ENCODE measurements around the gene CLK3.

The CLK3 gene

GRCh38 chr15:74620636-74621545 lies 5.3 kb downstream of the CLK3 start (continued):
- TF ChIP-seq AEBP2 (tag by site-specific recombination; IDR thresholded peaks at IDR 0.05; ENCODE audit: borderline replicate concordance), result no peak
- TF ChIP-seq ZBTB20 (tag by site-specific recombination; IDR thresholded peaks at IDR 0.05), result no peak; the same call in 1 of the 2 replicates
- TF ChIP-seq ZXDB (tag by site-specific recombination; IDR thresholded peaks at IDR 0.05), result peak; percentile 43; the same call in 1 of the 2 replicates
- TF ChIP-seq ZNF501 (tag by site-specific recombination; IDR thresholded peaks at IDR 0.05), result peak; percentile 73; the same call in 1 of the 2 replicates
- TF ChIP-seq BCL11B (tag by site-specific recombination; IDR thresholded peaks at IDR 0.05; ENCODE audit: low read depth), result no peak; the same call in 1 of the 2 replicates
- TF ChIP-seq ZNF560 (tag by site-specific recombination; IDR thresholded peaks at IDR 0.05; ENCODE audit: borderline replicate concordance), result no peak
- TF ChIP-seq ZNF654 (tag by site-specific recombination; IDR thresholded peaks at IDR 0.05; ENCODE audit: low read depth), result no peak; the same call in none of the 2 replicates
- TF ChIP-seq SCRT2 (tag by site-specific recombination; IDR thresholded peaks at IDR 0.05), result peak; percentile 96
- no peak for TF ChIP-seq ZNF211 (tag by site-specific recombination; IDR thresholded peaks at IDR 0.05; ENCODE audit: low read depth)
- no peak for TF ChIP-seq ZBTB21 (tag by site-specific recombination; IDR thresholded peaks at IDR 0.05)
- TF ChIP-seq ZNF146 (tag by site-specific recombination; IDR thresholded peaks at IDR 0.05), result no peak
- TF ChIP-seq ZNF580 (tag by site-specific recombination; IDR thresholded peaks at IDR 0.05), result 0 out of 2 replicates have a peak, but pooled peaks have one; percentile 36
- TF ChIP-seq ZNF169 (tag by site-specific recombination; IDR thresholded peaks at IDR 0.05), result no peak
- no peak for TF ChIP-seq GLIS2 (tag by site-specific recombination; IDR thresholded peaks at IDR 0.05)
- no peak for TF ChIP-seq ZNF426 (tag by site-specific recombination; IDR thresholded peaks at IDR 0.05)
- peak; percentile 73; the same call in 1 of the 2 replicates for TF ChIP-seq ZNF660 (tag by site-specific recombination; IDR thresholded peaks at IDR 0.05)
- TF ChIP-seq KLF17 (tag by site-specific recombination; IDR thresholded peaks at IDR 0.05), result no peak
- no peak for TF ChIP-seq KLF16 (tag by site-specific recombination; IDR thresholded peaks at IDR 0.05)
- no peak for TF ChIP-seq FEZF1 (tag by site-specific recombination; IDR thresholded peaks at IDR 0.05)
- TF ChIP-seq PBX3 (CRISPR knock-in tag; IDR thresholded peaks at IDR 0.05), result no peak
- peak; percentile 69 for TF ChIP-seq HIC1 (tag by site-specific recombination; IDR thresholded peaks at IDR 0.05)
- TF ChIP-seq SCRT1 (tag by site-specific recombination; IDR thresholded peaks at IDR 0.05; ENCODE audit: borderline replicate concordance), result peak; percentile 97
- 0 out of 2 replicates have a peak, but pooled peaks have one; percentile 12 for TF ChIP-seq ZBTB8A (tag by site-specific recombination; IDR thresholded peaks at IDR 0.05)
- no peak for TF ChIP-seq HOXA7 (CRISPR knock-in tag; IDR thresholded peaks at IDR 0.05; ENCODE audit: borderline replicate concordance)
- TF ChIP-seq CTCF (tag by site-specific recombination; IDR thresholded peaks at IDR 0.05), result peak; percentile 100
- peak; percentile 62; the same call in 1 of the 2 replicates for TF ChIP-seq ZNF600 (tag by site-specific recombination; IDR thresholded peaks at IDR 0.05)
- no peak for TF ChIP-seq ZNF837 (tag by site-specific recombination; IDR thresholded peaks at IDR 0.05)
- TF ChIP-seq ZNF561 (tag by site-specific recombination; IDR thresholded peaks at IDR 0.05; ENCODE audit: borderline replicate concordance), result 0 out of 2 replicates have a peak, but pooled peaks have one; percentile 36
- no peak for TF ChIP-seq ZNF830 (tag by site-specific recombination; IDR thresholded peaks at IDR 0.05; ENCODE audit: low read depth)
- no peak for TF ChIP-seq MZF1 (tag by site-specific recombination; IDR thresholded peaks at IDR 0.05; ENCODE audit: borderline replicate concordance)
- TF ChIP-seq ZNF324 (tag by site-specific recombination; IDR thresholded peaks at IDR 0.05), result no peak
- 0 out of 2 replicates have a peak, but pooled peaks have one; percentile 17 for TF ChIP-seq ZFHX2 (tag by site-specific recombination; conservative IDR thresholded peaks at IDR 0.05)

Data from HEK293 (cell line).